Cerebellar cortex (tissue), 1 donor: ENCODE data around the gene GTPBP6.
"Not testable (repeated sequence)": the region's sequence is repeated elsewhere in the genome, so short reads cannot be mapped to it uniquely, and the experiment has no call there.

ENCODE experiments used
- DNase-seq: peaks from one replicate; pipeline ENCODE4 v3.0.0-alpha.2; 2015; ENCODE audit warnings: low spot score

Gene GTPBP6

GRCh38 chrX:352181-352580, 33.6 kb upstream of the GTPBP6 start:
- no peak for DNase-seq

DNA sequence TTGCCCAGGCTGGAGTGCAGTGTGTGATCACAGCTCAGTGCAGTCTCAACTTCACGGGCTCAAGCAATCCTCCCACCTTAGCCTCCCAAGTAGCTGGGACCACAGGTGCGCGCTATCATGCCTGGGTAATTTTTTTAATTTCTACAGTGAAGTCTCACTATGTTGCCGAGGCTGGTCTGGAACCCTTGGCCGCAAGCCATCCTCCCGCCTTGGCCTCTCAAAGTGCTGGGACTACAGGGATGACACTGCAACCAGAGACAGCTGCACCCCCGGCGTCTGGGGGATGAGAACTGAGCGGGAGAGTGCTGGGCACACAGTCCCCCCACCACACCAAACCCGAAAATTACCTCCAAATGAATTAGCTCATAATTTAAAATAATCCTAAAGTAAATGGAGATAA, 33.1 kb upstream of the GTPBP6 start:
- DNase-seq = no peak

GRCh38 chrX:351324-351641, 32.7 kb upstream of the GTPBP6 start:
- DNase-seq = not testable (repeated sequence)

DNA sequence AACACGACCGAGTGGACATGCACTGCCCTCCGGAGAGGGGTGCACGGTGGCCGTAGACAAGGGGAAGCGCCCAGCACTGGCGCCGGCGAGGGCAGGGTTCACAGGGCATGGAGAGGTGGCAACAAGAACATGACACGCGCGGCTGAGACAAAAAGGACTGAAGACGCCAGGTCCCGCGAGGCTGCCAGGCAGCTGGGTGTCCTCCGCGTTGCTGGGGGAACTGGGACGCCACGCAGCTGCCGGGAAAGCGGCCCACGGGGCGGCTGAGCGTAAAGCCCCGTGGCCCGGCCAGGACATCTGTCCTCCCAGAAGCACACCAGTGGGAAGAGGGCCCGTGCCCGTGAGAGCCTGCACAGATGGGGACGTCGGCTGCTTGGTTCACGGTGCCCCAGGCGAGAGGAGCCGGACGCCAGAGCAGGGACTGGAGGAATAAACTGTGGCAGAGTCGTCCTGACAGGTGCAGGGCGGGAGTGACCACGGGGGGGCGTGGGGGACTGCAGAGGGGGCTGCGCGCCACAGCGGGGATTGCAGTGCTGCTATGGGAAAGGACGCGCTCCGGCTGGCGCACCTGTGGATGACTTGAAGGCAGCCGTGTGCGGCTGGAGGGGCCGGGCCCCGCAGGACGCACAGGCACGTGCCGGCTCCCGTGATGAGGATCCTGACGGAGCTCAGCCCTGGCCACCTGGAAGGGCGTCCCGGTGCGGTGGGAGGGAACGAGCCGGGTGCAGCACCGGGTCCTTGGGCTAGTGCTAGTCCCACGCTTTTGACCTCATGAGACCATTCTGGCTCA, 32.1 kb upstream of the GTPBP6 start:
- DNase-seq = no peak

DNA sequence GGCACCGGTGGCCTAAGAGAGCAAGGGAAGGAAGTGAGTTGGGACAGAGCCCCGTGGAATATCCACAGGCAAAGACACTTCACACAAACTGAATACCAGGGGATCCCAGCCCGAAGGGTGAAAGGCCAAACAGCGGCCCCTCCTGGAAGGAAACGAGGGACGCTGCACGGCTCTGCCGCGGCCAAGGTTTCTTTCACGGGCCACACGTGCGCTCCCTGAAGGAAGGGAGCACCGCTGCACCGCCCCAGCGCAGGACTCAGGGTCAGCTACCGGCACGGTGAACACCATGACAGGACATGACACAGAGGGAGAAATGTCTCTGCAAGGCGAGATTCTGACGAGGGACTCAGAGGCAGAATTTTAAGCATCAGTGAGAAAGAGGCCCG, 31.5 kb upstream of the GTPBP6 start:
- no peak for DNase-seq

- no peak for DNase-seq
Observed at GRCh38 chrX:349702-350101, 31.1 kb upstream of the GTPBP6 start.

DNA sequence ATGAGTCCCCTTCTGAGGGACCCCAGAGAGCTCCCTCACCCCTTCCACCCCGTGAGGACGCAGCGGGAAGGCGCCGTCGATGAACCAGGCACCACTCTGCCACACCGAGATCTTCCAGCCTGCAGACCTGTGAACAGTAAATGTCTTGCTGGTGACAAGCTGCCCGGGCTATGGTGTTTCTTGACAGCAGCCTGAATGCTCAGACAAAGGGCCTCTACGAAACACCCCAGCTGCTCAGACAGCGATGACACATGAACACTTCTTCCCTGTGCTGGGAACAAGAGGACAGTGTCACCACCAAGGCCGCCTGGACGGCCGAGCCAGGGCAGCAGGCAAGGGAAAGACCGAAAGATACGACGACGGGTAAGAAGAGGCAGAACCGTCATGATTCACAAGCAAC, 30.6 kb upstream of the GTPBP6 start:
- no peak for DNase-seq

- DNase-seq = no peak
Observed at GRCh38 chrX:348461-349117, 30.0 kb upstream of the GTPBP6 start.

DNA sequence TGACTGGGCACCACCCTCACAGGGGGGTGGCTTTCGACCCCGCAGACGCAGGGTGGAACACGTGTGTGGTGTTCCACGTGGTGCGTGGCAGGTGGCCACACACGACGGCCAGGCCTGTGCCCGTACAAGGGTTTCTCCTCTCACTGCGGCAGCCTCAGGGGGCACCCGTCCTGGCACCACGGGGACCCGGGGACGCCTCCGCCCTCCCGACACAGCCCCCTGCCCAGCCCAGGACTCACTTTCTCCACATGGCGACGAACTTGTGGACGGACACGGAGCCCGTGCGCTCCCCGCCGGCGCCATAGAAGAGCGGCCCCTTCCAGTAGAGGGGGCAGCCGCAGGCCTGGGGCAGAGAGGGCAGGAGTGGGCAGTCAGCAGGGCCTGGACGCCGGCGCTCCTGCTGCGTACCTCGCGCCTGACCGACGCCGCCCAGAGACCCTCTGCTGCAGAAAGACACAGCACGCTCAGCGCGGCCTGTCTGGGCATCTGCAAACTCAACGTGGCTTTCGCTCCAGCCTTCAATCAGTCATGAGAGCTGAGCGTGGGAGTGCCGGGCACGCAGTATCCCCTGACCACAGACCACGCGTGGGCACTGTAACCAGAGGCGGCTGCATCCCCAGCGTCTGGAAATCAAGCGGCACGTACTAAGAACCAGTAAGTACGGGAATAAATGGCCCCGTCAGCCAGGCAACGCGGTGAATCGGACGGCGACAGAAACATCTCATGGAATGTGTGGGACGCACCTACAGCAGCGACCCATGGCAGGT, 28.9 kb upstream of the GTPBP6 start:
- no peak for DNase-seq

DNA sequence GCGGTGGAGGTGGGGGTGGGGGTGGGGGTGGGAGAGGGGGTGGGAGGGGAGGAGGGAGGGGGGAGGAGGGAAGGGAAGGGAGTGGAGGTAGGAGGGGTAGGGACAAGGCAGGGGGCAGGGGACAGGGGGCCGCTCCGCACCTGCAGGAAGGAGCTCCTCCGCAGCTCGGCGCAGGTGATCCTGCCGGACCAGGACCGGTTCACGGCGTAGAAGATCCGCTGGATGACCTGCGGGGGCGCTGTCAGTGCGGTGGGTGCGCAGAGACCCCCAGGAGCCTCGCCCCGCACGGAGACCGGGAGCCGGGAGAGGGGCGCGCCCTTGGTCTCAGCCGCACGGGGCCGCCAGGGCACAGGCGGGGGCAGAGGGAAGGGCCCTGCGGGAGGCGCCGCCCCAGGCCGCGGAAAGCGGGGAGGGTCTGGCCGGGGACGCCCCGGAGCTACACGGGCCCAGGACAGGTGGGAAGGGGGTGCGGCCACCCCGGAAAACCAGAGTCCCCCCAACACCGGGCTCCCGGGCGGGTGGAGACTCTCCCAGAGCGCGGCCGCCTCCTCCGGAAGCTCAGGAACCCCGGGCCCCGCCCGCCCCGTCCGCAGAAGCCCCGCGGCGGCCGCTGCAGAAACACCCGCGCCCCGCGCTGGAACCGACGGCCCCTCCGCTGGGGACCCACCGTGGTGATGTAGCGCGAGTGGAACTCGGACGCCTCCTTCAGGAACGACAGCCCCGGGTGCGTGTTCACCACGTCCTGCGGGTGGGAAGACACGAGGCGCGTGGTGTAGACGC, 27.6 kb upstream of the GTPBP6 start:
- no peak for DNase-seq

GRCh38 chrX:345020-345925, 26.7 kb upstream of the GTPBP6 start:
- no peak for DNase-seq

- no peak for DNase-seq
Observed at GRCh38 chrX:344371-344901, 25.8 kb upstream of the GTPBP6 start.

DNA sequence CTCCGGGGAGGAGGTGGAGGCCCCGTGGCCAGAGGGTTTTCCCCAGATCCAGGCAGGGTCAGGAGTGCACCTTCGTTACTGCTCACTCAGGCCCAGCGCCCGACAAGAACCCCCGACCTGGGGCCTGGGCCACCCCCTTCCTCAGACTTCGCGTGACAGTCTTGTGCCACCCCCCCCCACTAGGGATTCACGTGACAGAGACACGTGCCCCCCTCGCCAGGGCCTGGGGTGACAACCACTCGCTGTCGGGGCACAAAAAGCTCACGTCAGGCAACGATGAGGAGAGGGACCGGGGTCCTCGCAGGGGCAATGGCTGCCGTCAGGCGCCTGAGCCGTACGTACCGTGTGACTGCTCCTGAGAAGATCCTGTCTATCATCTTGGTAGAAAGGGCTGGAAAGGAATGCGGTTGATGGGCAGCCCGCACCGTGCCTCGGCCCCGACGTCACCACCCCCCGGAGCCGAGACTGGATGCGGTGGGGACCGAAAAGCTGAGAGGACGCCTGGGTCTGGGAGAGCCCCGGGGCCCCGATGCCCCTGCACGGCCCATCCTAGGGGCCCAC, 23.0 kb upstream of the GTPBP6 start:
- no peak for DNase-seq

- DNase-seq = no peak
Observed at GRCh38 chrX:340641-341423, 22.2 kb upstream of the GTPBP6 start.

DNA sequence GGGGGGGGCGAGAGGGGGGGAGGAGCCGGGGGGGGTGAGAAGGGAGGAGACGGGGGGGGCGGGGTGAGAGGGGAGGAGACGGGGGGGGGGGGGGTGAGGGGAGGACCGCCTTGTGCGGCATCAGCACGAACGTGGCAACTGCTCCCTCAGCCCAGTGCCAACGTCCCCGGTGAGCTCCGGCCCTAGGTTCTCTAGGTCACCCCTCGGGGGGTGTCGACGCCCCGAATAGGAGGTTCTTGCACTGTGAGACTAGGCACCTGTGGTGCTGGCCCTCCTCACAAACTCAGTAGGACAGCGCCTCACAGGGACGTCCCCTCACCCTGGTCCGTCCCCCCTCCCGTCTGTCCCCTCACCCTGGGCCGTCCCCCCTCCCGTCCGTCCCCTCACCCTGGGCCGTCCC, 21.5 kb upstream of the GTPBP6 start:
- no peak for DNase-seq

GRCh38 chrX:338836-339400, 20.3 kb upstream of the GTPBP6 start:
- no peak for DNase-seq

DNA sequence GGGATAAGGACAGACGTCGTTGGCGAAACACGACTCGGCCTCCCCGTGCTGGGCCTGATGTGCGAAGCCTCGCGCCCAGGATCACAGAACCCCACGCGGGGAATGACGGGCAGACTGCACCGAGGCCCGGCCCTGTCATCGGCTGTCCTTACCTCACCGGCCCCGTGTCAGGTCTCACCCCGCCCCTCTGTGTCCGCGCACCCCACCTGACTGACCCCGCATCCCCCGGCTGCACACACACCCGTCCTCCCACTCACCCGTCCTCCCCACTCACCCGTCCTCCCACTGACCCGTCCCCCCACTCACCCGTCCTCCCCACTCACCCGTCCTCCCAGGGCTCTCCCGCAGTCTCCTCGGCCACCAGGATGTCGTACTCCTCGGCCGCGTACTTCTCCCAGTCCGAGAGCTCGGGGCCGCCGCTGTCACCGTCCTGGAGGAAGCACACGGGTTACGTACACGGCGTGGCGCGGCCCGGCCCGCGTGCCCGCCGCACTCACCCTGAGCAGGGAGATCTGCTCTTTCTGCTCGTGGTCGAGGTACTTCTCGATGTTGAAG, 19.8 kb upstream of the GTPBP6 start:
- DNase-seq = no peak

- DNase-seq = no peak
Observed at GRCh38 chrX:337331-337831, 18.8 kb upstream of the GTPBP6 start.

GRCh38 chrX:336227-336626, 17.6 kb upstream of the GTPBP6 start:
- no peak for DNase-seq
